GM23338 (cell line): ENCODE results near the gene BAG5.

Experiments used
- CTCF ChIP-seq, 2 experiments: fragments of 200-600 bp in 1 of 2; sonication (generic) in 1 of 2; conservative IDR thresholded peaks; 2 replicates each; pipeline versions ENCODE4 v1.5.1 to v1.6.1; 2016 to 2017; ENCODE audit warnings: antibody characterized with exemption in 2 of 2, low read depth in 2 of 2, mild to moderate bottlenecking in 2 of 2, moderate library complexity in 1 of 2
- EZH2 ChIP-seq: fragments of 200-600 bp; sonication (generic); IDR thresholded peaks from one replicate; pipeline ENCODE4 v1.8.0; 2017; ENCODE audit warnings: antibody characterized with exemption, mild to moderate bottlenecking, low read depth; ENCODE audit not compliant: unreplicated experiment
- EZH2phosphoT487 ChIP-seq: fragments of 200-600 bp; sonication (generic); IDR thresholded peaks from one replicate; pipeline ENCODE4 v1.8.1; 2018; ENCODE audit warnings: antibody characterized with exemption; ENCODE audit not compliant: unreplicated experiment
- POLR2AphosphoS5 ChIP-seq: IDR thresholded peaks from 2 replicates; pipeline ENCODE4 v1.6.1; 2016; ENCODE audit warnings: antibody characterized with exemption, low read depth

GRCh38 chr14:103535081-103535890 is 27.2 kb downstream of the BAG5 start:
- TF ChIP-seq EZH2 (no peak), CTCF (conservative IDR thresholded peaks at IDR 0.05; ENCODE audit: low read depth in 2 of 2) (no peak), EZH2phosphoT487 (no peak), POLR2AphosphoS5 (no peak)
